HG03103 (cell line): ENCODE measurements around the gene EIF1B.
"Not testable (repeated sequence)": the region's sequence is repeated elsewhere in the genome, so short reads cannot be mapped to it uniquely, and the experiment has no call there.

Source experiments
- ATAC-seq: cut with Tn5 transposase; IDR thresholded peaks from one replicate; pipeline ENCODE4 v1.9.1; 2021; ENCODE audit warnings: low read depth; ENCODE audit not compliant: unreplicated experiment

The EIF1B gene

DNA sequence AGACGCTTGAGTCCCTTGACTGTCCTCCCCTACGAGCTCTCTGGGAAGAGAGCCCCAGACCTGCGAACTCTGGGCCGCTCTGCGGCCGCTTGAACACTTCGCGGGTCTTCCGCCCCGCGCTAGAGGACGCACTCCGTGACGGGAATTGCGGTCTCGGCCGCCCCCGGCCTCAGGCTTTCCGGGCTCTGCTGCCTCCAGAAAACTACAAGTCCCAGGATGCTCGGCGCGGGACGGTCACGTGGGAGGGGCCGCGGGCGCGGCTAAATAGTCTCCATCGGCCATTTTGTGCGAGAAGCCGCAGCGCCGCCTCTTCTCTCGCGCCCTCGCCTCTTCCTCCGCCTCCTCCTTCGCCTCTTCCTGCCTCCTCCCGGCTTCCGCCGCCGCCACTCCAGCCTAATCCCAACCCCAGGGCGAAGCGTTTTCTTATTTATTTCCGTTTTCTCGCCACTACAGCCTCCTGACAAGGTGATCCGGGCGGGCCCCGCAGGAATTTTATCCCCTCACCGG lies at the start of gene EIF1B:
Gene EIF1B, plus strand, starts transcription at position 290 of the 507 bp plus-strand sequence. CDS start 235 bp downstream, outside the sequence.
- ATAC-seq = peak; percentile 94

DNA sequence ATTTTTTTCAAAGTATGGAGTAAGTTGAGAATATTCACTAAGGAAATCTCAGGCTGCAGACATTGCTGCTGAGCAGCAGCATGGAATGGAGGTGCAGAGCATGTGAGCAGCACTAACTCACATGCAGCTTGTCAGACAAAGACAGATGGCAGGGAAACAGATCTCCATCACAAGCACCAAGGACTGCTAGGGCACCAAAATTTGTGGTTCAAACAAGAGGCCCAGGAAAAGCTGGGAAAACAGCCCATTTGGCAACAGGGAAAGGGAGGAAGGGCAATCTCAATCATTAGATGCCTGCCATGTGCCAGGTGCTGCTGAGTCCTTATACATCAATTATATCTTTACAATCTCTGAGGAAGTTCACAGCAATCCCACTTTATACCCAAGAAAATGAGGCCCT lies 47.2 kb upstream of the EIF1B start:
- ATAC-seq = no peak

DNA sequence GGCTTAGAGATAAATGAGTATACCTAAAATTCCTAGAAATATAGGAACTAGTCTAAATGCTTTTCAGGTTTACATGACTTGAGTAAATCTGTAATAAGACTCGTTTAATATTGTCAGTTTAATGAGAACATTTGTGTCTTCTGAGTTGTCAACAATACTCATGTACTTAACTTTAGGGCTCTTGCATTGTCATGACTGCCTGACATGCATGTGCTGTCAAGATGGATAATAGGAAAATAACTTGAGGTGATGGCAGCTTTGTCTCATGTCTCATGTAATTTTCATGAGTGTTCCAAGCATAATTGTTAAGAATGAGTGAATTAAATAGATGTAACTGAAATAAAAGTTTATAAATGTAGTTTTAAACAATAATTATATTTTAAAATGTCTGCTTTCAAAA lies 45.1 kb upstream of the EIF1B start:
- ATAC-seq = no peak

DNA sequence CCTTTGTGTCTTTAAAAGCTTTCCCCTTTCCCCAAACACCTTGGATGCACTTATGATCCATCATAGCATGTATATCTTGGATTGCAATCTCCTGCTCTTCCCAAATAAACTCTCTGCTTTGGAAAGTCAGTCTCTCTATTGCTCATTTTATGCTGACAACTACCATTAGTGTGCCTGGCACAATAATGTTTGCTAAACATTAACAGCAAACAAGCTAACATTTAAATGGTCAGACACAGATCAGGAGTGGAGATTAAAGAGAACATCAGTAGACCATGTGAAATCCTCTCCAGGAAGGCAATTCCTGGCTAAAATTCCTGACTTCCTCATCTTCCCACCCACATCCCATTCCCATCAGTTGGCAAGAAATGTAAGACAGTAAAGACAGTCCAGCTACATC lies 44.3 kb upstream of the EIF1B start:
- no peak for ATAC-seq

DNA sequence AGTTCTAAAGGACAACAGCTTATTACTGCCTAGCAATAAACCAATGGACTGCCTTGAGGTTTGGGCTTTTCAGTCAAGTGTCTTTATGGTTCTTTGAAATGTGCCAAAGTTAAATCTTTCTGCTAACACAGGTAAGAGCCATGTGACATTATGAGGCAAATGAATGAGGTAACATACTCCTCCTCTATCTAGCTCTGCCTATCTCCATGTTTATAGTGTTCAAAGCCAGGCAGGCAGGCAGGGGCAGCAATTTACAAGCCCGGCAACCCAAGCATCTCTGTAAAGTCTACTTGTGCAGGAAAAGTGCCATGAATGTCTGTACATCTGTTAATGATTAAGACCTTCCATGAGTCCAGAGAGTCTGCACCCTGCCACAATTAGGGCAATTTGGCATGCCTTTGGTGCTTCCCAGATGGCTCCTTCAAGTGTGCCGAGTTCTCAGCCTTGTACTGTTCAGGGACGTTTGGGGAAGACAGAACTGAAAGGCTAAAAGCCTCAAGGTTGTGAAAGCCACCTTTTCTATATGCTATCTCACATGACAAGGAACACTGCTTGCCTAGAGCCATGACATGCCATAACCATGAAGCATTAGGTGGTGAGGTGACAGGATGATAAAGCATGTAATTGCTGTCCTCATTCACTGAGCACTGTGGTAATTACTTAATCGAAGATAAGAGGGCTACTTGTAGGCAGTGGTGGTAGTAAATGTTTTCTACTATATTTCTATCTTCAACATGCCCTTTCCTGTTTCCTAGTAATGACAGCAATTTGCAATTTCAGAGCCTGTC lies 41.4 kb upstream of the EIF1B start:
- ATAC-seq = no peak

DNA sequence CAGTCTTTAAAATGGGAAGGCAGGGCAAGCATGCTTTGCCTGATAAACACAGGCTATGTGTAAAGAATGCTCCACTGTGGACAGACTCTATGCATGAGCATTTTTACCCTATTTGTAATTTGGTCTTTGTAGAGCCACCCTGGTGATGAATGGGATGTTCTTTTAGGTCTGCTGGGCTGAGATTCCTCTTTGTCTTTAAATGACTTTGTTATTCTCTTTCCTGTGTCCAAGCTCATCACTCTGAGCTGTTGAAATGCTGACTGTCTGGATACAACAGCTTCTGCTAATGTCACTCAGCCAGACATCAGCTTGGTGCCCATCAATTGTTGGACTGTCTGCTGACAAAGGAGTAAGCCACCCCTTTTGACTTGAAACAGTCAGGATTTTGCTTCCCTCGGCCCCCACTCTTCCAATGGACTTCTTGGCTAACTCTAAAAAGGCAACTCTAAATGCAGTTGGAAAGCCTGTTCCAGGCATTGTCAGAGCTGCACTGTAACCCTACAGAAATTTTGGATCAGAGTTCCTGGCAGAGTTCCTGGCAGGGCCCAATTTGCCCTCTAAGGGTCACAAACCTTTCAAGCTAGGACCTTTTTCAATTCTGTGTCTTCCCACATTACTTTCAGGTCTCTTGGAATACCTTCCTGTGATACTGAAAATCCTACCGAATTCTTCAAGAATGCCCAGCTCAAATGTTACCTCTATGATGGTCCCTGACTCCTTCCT lies 40.5 kb upstream of the EIF1B start:
- ATAC-seq = no peak

DNA sequence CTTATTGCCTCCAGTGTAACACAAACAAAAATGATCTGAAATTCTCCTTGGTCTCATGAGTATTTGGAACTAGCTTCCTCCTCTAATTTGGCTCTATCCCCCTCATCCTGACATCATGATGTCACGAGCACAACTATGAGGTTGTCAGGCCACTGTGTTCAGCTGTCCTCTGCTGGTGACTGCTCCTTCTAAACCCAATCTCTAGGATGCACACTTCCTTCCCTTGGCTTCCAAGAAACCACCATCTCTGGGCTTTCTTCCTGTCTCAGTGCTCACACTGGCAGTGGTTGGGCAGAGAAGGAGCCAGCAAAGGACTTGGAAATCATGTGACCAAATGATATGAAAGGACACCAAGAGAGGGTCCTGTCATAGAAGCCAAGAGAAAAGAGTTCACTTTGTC lies 30.7 kb upstream of the EIF1B start:
- no peak for ATAC-seq

DNA sequence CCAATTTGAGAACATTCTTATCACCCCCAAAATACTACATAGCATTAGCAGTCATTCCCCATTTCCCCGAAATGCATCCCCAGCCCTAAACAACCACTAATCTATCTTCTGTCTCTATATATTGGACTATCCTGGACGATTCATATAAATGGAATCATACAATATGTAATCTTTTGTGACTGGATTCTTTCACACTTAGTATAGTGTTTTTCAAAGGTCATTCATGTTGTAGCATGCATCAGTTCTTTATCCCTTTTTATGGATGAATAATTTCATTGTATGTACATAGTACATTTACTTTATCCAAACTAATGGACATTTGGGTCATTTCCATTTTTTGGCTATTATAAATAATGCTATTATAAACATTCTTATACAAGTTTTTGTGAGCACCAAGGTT lies 27.5 kb upstream of the EIF1B start:
- ATAC-seq = no peak

DNA sequence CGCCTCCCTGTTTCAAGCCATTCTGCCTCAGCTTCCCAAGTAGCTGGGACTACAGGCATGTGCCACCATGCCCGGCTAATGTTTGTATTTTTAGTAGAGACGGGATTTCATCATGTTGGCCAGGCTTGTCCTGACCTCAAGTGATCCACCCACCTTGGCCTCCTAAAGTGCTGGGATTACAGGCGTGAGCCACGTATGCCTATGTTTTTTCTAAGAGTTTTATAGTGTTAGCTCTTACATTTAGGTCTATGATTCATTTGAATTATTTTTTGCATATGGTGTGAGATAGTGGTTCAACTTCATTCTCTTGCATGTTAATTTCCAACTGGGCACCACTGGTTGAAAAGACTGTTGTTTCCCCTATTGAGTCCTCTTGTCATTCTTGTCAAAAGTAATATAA lies 26.4 kb upstream of the EIF1B start:
- ATAC-seq = not testable (repeated sequence)

DNA sequence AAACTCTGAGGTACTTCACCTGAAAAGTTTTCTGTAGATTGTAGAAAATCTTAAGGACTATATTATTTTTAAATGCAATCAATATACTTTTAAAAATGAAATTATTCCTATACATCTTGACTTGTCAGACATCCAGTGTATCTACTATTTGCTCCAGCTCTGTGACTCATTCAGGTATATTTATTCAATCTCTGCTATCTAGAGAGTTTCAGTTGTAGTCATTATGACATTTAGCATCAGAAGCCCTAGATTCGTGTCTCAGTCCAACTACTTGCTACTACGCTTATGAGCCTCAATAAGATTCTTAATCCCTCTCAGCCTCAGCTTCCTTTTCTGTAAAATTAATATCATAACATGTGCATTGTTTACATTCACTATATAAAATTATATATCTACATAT lies 22.3 kb upstream of the EIF1B start:
- no peak for ATAC-seq

DNA sequence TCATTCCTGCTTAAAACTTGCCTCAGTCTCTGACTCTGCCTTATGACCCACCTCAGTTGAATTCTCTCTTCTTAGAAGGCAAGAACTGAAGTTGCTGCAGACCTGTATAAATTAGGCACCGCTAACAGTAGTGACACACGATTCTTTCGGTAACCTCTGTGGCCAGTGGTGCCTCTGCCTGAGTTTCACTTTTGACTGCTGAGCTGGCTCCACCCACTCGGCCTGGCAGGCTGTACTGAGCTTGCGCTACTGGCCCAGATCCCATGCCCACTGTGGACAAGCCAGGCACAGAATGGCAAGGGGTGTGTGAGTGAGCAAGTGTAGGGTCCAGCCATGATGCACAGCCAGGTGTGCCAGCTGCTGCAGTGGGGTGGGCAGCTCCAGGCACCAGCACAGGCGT lies 19.1 kb upstream of the EIF1B start:
- ATAC-seq = no peak

DNA sequence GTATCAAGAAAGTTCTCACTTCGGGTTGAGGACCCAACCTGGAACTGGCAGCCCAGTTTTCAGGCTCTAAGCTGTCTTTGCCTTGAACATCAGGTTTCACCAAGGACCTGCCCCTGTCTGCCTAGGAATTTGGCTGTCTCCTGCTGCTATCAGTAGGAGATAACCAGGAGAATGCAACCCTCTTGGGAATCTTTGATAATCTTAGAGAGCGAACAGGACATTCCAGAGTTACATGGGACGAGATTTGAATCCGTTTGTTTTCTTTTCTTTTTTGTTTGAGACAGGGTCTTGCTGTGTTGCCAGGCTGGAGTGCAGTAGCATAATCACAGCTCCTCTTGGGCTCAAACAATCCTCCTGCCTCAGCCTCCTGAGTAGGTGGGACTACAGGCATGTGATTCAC lies 18.0 kb upstream of the EIF1B start:
- no peak for ATAC-seq

DNA sequence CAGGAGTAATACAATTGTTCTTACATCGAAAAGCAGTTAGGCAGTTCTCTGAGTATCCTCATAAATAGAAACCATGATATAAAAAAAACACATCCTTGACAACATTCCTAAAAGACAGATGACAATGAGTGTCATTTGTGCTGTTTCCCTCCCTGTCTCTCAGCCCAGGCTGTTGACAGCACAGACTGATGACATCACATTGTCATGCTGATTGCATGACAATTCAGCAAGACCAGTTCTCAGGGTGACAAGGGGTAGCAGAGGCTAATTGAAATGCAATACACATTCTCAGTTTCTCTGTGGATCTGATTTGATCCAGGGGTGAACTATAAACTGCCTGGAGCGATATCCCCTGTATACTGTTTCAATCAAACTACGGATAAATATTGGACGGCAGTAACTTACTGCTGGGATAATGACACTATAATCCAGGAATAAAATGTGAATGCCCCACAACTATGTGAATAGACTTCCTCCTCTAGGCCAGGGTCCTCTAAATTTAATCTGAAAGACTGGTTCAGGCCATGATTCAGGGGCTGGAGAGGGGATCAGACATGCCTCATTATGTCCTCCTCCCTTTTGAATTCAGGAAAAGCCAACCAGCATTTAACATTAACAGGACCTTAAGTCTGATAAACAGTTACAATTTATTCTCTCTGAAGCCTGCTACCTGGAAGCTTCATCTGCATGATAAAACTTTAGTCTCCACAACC lies 16.7 kb upstream of the EIF1B start:
- ATAC-seq = no peak

DNA sequence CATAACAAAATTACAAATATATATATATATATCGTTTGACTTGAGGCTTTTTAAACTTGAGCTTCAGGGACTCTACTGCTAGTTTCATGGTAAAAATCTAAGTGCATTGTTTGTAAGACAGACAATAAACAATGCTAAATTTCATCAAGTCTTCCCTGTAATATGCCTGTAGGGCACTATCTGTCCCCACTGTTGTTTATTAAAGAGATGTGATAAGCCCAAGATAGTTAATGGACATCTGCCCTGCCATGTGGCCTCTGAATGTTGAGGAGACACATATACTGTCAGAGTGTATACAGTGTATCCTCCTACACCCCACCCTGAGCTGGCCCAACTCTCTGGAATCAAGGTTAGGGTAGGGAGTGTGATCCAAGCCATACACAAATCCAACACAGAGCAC lies 15.1 kb upstream of the EIF1B start:
- ATAC-seq = no peak

DNA sequence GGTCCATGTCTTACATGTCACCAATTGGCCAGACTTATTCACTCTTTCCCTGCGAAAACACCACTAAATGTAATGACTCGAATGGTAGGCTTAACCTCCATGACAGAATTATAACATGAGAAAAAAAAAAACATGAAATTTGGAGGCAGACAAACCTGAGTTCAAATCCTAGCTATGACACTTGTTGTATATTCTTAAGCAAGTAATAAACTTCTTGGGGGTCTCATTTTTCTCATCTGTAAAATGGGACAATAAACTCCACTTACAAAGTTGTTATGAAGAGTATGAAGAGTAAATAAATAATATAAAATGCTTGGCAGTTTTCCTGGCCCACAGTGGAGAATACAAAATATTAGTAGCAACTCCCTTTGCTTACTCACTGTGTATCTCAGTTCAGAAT lies 11.4 kb upstream of the EIF1B start:
- ATAC-seq = no peak

DNA sequence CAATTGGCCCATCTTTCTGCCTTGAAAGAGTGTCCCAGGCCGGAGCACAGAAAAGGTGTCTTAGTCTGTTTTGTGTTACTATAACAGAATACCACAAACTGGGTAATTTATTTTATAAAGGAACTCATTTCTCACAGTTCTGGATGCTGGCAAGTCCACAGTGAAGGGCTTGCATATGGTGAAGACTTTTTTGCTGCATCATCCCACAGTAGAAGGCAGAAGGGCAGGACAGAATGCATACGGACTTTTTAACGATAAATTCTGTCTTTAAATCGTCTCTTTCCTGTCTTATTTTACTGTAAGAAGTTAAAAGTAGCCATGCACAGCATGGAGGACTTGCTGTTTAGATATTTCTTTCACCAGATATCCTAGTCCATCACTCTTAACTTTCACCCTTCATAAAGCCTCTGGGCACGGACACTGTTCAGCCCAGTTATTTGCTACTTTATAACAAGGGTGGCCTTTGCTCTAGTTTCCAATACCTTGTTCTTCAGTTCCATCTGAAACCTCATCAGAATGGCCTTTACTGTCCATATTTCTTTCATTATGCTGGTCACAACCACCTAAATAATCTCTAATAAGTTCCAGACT lies 10.3 kb upstream of the EIF1B start:
- no peak for ATAC-seq

DNA sequence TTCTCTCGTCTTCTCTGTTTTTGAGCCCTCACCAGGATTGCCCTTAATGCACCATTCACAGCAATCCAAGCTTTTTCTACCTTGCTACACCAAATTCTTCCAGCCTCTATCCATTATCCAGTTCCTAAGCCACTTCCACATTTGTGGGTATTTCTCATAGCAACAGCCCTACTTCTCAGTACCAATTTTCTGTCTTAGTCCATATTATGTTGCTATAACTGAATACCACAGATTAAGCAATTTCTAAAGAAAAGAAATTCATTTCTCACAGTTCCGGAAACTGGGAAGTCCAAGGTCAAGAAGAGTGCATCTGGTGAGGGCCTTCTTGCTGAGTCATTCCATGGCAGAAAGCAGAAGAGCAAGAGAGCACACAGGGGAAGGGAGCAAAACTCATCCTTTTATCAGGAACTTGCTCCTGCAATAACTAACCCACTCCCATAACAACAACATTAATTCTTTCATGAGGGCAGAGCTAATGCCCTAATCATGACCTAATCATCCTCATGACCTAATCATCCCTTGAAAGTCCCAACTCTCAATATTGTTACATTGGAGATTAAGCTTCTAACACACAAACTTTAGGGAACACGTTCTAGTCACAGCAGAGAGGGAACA lies 9.7 kb upstream of the EIF1B start:
- ATAC-seq = no peak

DNA sequence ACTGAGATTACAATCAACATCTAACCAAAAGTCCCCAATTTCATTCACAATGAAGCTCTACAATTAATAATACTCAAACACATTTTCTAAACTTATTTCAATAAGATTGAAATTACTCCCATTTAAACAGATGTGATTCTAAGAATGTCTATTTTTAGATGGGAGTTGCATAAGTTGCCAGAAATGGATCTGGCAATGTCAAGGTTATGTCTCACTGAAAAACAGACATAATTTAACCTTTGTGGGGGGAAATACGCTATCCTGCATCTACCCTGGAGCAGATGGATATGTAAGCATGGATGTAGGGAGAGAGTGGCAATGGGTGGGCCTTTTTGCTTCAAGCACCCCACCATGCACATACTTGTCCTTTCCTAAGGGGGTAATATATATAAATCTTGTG lies 6.7 kb upstream of the EIF1B start:
- no peak for ATAC-seq

DNA sequence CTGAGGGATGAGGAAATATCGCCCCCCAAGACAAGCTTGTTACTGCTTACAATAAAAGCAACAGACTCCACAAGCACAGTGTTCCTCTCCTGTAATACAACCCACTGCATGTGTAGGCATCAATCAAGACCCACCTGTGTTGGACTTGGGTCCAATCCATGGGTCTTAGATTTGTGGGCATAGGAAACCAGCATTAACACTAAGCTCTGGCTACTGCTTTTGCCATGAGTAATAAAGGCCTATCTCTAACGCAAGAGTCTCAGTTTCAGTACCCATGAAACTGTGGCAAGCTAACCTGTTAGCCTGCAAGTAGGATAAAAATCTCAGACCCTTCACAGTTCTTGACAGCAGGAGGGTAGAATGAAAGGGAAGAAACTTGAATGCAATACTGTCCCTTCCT lies 5.2 kb upstream of the EIF1B start:
- ATAC-seq = no peak

DNA sequence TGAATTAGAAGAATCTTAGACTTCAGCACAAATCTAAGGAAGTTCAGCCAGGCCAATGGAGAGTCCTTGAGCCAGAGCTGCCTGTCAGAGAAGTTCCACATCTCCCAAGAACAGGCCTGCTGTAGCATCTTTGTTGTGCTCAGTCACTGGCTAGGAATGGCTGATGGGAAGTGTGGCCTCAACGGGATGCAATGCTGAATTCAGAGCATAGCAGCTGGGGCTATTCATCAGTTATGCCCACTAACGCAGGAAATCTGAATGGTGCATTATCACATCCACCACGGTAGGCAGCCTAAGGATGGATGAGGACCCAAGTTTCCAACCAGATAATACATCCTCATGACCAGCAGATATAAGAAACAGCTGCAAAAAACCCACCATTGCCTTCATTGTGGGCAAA lies 3.2 kb upstream of the EIF1B start:
- ATAC-seq = no peak

DNA sequence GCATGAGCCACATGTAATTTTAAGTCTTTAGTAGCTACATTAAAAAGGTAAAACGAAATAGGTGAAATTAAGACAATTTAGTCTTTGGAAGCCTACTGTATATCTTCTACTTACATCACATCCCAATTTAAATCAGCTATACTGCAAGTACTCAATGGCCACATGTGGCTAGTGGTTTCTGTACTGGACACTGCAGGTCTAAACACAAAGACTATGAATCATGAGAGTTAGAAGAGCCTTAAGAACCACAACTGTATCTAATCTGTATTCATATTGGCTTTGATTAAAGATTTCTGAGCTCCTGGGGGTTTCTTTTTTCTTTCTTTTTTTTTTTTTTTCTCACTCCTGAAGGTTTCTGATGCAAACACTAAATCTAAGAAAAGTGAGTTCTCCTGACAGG lies 2.3 kb upstream of the EIF1B start:
- no peak for ATAC-seq
